C4-2B (cell line): ENCODE measurements around the gene ETV6.

Experiments
- CTCF ChIP-seq: fragments of 450-650 bp; conservative IDR thresholded peaks from 2 replicates; pipeline ENCODE4 v1.5.1; 2017; ENCODE audit warnings: mild to moderate bottlenecking
- ZFX ChIP-seq: fragments of 450-650 bp; IDR thresholded peaks from 2 replicates; pipeline ENCODE4 v1.6.1; 2017

GRCh38 chr12:11696084-11696483, 46.6 kb downstream of the ETV6 start:
- no peak for TF ChIP-seq CTCF
- no peak for TF ChIP-seq ZFX
